Measurements from ENCODE around the gene THSD4.

THSD4 gene

GRCh38 chr15:71512682-71513006 is 397.4 kb downstream of the THSD4 start:
- no peak for TF ChIP-seq CTCF (conservative IDR thresholded peaks at IDR 0.05; ENCODE audit: control insufficient read depth, insufficient read depth, low read depth, low read length)
- no peak for DNase-seq (ENCODE audit: low read depth)

DNA sequence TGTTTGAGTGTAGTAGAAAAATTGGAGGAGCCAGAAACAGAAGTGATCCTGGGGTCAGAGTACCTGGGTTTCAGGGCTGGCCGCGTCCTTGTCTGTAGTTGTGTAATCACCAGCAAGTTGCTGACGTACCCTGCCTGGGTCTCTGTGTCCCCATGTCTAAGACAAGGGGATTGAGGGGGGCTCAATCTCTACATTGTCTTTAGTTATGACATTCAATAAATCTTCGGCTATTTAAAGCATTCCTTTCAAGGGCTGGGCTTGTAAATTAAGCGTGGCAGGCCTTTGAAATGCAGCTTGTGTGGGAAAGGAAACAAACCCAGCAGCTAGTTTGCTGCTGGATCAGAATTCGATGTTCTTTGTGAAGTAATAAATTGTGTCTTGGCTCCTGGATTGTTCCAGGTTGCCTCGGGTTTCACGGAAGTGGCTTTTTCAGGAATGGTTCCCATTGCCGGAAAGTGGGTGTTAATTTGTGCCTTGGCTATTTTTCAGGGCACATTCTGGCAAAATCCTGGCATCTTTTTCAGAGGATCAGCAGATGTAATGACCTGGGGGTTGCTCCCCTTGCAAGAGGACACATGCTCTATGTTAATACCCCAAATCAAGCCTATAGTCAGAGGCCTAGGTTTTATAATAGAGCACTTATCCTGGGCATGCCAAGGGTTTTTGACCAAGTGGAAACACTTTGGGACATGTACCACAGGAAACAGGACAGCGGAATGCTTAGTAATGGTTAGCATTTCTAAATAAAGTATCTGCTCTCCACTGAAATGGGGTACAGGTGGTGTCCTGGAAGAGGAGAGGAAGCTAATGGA is 400.3 kb downstream of the THSD4 start:
- TF ChIP-seq CTCF (conservative IDR thresholded peaks at IDR 0.05; ENCODE audit: control insufficient read depth, insufficient read depth, low read depth, low read length) = no peak
- no peak for DNase-seq (ENCODE audit: low read depth)
- H3K4me3 ChIP-seq (ENCODE audit: control insufficient read depth, low read depth, low read length) = no peak overlapping the region

More at GRCh38 chr15:71512682-71513006, 397.4 kb downstream of the THSD4 start:
- H3K4me3 ChIP-seq (ENCODE audit: control insufficient read depth, low read depth, low read length) = no peak overlapping the region

DNA sequence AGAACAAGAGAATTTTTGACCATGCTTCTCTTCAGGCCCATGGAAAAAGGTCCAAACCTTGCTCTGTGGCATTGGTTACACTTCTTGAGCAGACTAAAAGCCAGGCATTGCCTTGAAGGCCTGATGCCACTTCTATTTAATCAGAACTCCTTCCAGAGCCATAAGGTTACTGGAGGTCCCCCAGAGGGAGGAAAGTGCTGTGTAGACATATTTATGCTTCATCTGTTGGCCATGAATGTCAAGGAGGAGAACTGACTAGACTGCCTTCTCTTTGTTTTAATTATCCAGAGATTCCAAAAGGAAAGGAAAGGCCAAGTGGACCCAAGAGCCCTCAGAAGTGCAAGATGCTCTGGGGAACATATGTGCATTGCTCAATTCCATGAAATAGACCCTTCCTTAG is 402.5 kb downstream of the THSD4 start:
- no peak for TF ChIP-seq CTCF (conservative IDR thresholded peaks at IDR 0.05; ENCODE audit: control insufficient read depth, insufficient read depth, low read depth, low read length)
- H3K4me3 ChIP-seq (ENCODE audit: control insufficient read depth, low read depth, low read length) = no peak overlapping the region
- no peak for DNase-seq (ENCODE audit: low read depth)

DNA sequence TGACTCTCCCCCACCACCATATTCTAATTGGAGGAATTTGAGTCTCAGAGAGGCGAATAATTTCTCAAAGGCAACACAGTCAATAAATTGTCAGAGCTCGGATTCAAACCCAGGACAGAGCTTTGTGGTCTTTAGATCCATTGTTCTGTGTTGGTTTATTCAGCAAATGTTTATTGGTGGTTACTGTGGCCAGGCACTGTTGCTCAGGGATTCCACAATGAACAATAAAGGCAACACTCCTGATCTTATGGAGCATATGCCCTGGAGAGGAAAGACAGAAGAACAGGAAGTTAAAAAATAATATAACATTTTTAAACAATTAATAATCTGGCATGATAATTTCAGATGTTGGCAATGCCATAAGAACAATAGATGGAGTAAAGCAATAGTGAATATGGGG is 403.4 kb downstream of the THSD4 start:
- DNase-seq (ENCODE audit: low read depth) = no peak
- no peak for TF ChIP-seq CTCF (conservative IDR thresholded peaks at IDR 0.05; ENCODE audit: control insufficient read depth, insufficient read depth, low read depth, low read length)
- no peak overlapping the region for H3K4me3 ChIP-seq (ENCODE audit: control insufficient read depth, low read depth, low read length)

GRCh38 chr15:71526060-71526820 is 411.0 kb downstream of the THSD4 start:
- DNase-seq (ENCODE audit: low read depth) = no peak
- TF ChIP-seq CTCF (conservative IDR thresholded peaks at IDR 0.05; ENCODE audit: control insufficient read depth, insufficient read depth, low read depth, low read length) = no peak
- H3K4me3 ChIP-seq (ENCODE audit: control insufficient read depth, low read depth, low read length) = no peak overlapping the region

- DNase-seq (ENCODE audit: low read depth) = no peak
- H3K4me3 ChIP-seq (ENCODE audit: control insufficient read depth, low read depth, low read length) = no peak overlapping the region
- TF ChIP-seq CTCF (conservative IDR thresholded peaks at IDR 0.05; ENCODE audit: control insufficient read depth, insufficient read depth, low read depth, low read length) = no peak
Measured at GRCh38 chr15:71529361-71529760, 414.1 kb downstream of the THSD4 start.
